Activated T-cell treated with anti-CD3 and anti-CD28 coated beads, Interleukin-2, amount 50 U/mL, for 24 hours (primary cell): ENCODE results near the gene MORC3.

ENCODE experiments used
- DNase-seq: peaks from one replicate; pipeline ENCODE4 v3.0.0-alpha.2; 2020
- H3K27ac Mint-ChIP-seq: 2 replicates; pipeline ENCODE4 v1.8.0; 2020; ENCODE audit warnings: mild to moderate bottlenecking, mixed read lengths
- H3K27me3 Mint-ChIP-seq: 2 replicates; pipeline ENCODE4 v1.8.0; 2020; ENCODE audit warnings: mixed read lengths
- H3K36me3 Mint-ChIP-seq: 2 replicates; pipeline ENCODE4 v1.8.0; 2020; ENCODE audit warnings: low read depth, mixed read lengths
- H3K4me1 Mint-ChIP-seq: 2 replicates; pipeline ENCODE4 v1.8.0; 2020; ENCODE audit warnings: low read depth, mixed read lengths
- H3K4me3 Mint-ChIP-seq: 2 replicates; pipeline ENCODE4 v1.8.0; 2020; ENCODE audit warnings: mild to moderate bottlenecking, moderate library complexity, mixed read lengths
- H3K9me3 Mint-ChIP-seq: 2 replicates; pipeline ENCODE4 v1.8.0; 2020; ENCODE audit warnings: mixed read lengths

Gene MORC3

GRCh38 chr21:36415375-36415774 is 95.4 kb downstream of the MORC3 start:
- Mint-ChIP-seq H3K4me1 (no peaks in the 10 kb centered on the region), H3K27ac (no peak overlapping the region), H3K27me3 (no peaks in the 10 kb centered on the region), H3K9me3 (no peaks in the 10 kb centered on the region), H3K36me3 (peaks cover 93% of the 10 kb centered on the region), H3K4me3 (no peak overlapping the region)
- no peak for DNase-seq

GRCh38 chr21:36419241-36419640 is 99.2 kb downstream of the MORC3 start:
- Mint-ChIP-seq H3K4me1 (no peaks in the 10 kb centered on the region), H3K36me3 (peaks cover 61% of the 10 kb centered on the region), H3K4me3 (no peak overlapping the region), H3K27me3 (no peaks in the 10 kb centered on the region), H3K27ac (no peak overlapping the region), H3K9me3 (no peaks in the 10 kb centered on the region)
- DNase-seq, result no peak

- no peaks in the 10 kb centered on the region for H3K9me3 Mint-ChIP-seq
- H3K4me3 Mint-ChIP-seq, result no peak overlapping the region
- no peaks in the 10 kb centered on the region for H3K27me3 Mint-ChIP-seq
- DNase-seq, result peak; percentile 52
- H3K36me3 Mint-ChIP-seq, result peaks cover 54% of the 10 kb centered on the region
- no peaks in the 10 kb centered on the region for H3K4me1 Mint-ChIP-seq
- no peak overlapping the region for H3K27ac Mint-ChIP-seq
Measured at GRCh38 chr21:36419996-36420395, 100.0 kb downstream of the MORC3 start.

DNA sequence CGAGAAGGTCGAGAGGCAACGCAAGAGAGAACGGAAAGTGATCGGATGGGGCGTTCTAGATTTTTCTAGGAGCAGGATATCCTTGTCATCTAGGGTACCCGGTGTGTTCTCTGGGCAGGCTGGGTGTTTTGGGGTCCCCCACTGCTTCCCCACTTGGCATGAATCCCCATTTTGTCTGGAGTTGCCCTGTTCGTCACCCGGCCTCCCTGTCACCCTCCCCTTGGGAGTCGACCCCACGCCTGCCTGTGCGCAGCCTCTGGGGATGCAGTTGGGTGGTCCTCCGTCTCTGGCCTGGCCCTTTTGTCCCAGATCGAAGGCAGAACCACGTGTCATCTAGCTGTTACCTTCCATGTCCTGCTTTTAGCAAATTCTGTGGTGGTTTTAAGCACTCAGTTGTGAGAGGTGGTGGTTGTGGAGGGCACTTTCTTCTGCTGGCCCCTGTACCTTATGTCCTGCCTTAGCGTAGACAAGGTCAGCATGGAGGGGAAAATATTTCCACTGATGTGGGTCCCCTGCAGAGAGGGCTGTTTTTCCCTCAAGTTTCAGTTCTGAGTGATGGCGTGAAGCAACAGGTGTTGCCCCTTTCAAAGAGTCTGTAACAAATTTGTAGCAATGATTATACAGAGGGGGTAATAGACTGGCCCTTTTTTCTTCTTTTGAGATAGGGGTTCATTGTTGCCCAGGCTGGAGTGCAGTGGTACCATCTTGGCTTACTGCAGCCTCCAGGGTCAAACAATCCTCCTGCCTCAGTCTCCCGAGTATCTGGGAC is 100.8 kb downstream of the MORC3 start:
- H3K9me3 Mint-ChIP-seq, result no peaks in the 10 kb centered on the region
- no peak for DNase-seq
- H3K27ac Mint-ChIP-seq, result no peak overlapping the region
- no peak overlapping the region for H3K4me3 Mint-ChIP-seq
- H3K4me1 Mint-ChIP-seq, result no peaks in the 10 kb centered on the region
- no peaks in the 10 kb centered on the region for H3K27me3 Mint-ChIP-seq
- H3K36me3 Mint-ChIP-seq, result peaks cover 46% of the 10 kb centered on the region

- peak; percentile 38 for DNase-seq
- Mint-ChIP-seq H3K4me3 (no peak overlapping the region), H3K4me1 (no peaks in the 10 kb centered on the region), H3K36me3 (peaks cover 30% of the 10 kb centered on the region), H3K9me3 (no peaks in the 10 kb centered on the region), H3K27me3 (no peaks in the 10 kb centered on the region), H3K27ac (no peak overlapping the region)
Measured at GRCh38 chr21:36422279-36423098, 102.5 kb downstream of the MORC3 start.

GRCh38 chr21:36423771-36424433 is 103.9 kb downstream of the MORC3 start:
- no peak overlapping the region for H3K4me3 Mint-ChIP-seq
- peaks cover 18% of the 10 kb centered on the region for H3K36me3 Mint-ChIP-seq
- no peak for DNase-seq
- peak overlapping the region; percentile 76 for H3K27ac Mint-ChIP-seq
- peaks cover 3% of the 10 kb centered on the region for H3K27me3 Mint-ChIP-seq
- H3K4me1 Mint-ChIP-seq, result no peaks in the 10 kb centered on the region
- no peaks in the 10 kb centered on the region for H3K9me3 Mint-ChIP-seq

DNA sequence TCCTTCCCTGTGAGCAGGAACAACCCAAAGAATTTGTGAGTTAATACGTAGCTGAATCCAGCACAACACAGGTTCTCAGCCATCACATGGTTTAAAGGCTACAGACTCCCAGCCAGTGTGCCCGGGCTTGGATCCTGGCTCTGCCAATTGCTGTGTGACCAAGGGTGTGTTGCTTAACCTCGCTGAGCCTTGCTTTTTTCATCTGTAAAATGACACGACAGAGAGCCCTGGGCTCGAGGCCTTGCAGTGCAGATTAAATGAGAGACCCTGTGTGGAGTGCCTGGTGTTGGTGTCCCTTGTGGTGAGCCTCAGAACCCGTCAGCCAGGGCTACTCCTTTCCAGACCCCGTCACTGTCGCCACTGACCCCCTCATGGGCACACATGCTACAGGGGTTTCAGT is 104.6 kb downstream of the MORC3 start:
- H3K27ac Mint-ChIP-seq, result no peak overlapping the region
- peaks cover 12% of the 10 kb centered on the region for H3K36me3 Mint-ChIP-seq
- no peaks in the 10 kb centered on the region for H3K9me3 Mint-ChIP-seq
- no peak overlapping the region for H3K4me3 Mint-ChIP-seq
- no peak for DNase-seq
- peaks cover 4% of the 10 kb centered on the region for H3K4me1 Mint-ChIP-seq
- peaks cover 3% of the 10 kb centered on the region for H3K27me3 Mint-ChIP-seq

DNA sequence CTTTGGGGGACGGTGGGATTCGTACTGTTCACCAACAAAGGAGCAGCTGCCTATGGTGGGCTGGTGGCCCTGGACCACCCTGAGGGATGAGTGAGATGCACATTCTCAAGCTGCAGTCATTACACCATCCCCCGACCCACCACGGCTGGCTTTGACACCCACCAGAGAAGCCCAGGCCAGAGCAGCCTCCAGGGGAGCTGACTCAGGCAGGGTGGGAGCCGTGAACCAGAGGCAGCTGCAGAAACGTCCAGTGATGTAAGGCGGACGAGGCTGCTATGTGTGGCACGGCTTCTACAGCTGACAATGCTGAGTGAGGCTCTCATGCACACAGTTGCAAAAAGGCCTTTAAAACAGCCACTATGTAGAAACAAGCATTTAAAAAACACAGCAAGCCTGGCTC is 105.3 kb downstream of the MORC3 start:
- Mint-ChIP-seq H3K4me3 (no peak overlapping the region), H3K27ac (no peak overlapping the region), H3K36me3 (peaks cover 5% of the 10 kb centered on the region), H3K27me3 (peaks cover 7% of the 10 kb centered on the region), H3K4me1 (peaks cover 11% of the 10 kb centered on the region), H3K9me3 (no peaks in the 10 kb centered on the region)
- no peak for DNase-seq
